Thyroid gland (tissue), 4 donors: ENCODE data around the gene SYNM.
"Not testable (repeated sequence)": the region's sequence is repeated elsewhere in the genome, so short reads cannot be mapped to it uniquely, and the experiment has no call there.

Experiments used
- POLR2A ChIP-seq, 2 donors: fragments of 450-650 bp; IDR thresholded peaks; one replicate each; pipeline ENCODE4 v1.6.1; 2017; ENCODE audit warnings: antibody characterized with exemption in 2 of 2, mild to moderate bottlenecking in 2 of 2, moderate library complexity in 1 of 2
- TF ChIP-seq, protein P1 (sequence below), 6 experiments: fragments of 200-600 bp in 3 of 6; fragments of 450-650 bp in 3 of 6; sonication (generic) in 3 of 6; IDR thresholded peaks; one replicate each; pipeline ENCODE4 v1.5.1; 2016 to 2019; ENCODE audit warnings: antibody characterized with exemption in 6 of 6, mild to moderate bottlenecking in 2 of 6, inconsistent platforms in 1 of 6, moderate library complexity in 1 of 6

DNA sequence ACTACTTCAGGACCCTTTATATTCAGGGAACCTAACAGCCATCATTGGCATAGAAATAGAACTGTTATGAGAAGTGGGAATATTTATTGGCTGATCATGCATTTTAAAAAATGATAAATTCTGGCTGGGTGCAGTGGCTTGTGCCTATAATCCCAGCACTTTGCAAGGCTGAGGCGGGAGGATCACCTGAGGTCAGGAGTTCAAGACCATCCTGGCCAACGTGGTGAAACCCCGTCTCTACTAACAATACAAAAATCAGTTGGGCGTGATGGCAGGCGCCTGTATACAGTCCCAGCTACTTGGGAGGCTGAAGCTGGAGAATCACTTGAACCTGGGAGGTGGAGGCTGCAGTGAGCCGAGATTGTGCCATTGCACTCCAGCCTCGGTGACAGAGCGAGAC is 6.8 kb downstream of the SYNM start:
- TF ChIP-seq, protein P1, sequence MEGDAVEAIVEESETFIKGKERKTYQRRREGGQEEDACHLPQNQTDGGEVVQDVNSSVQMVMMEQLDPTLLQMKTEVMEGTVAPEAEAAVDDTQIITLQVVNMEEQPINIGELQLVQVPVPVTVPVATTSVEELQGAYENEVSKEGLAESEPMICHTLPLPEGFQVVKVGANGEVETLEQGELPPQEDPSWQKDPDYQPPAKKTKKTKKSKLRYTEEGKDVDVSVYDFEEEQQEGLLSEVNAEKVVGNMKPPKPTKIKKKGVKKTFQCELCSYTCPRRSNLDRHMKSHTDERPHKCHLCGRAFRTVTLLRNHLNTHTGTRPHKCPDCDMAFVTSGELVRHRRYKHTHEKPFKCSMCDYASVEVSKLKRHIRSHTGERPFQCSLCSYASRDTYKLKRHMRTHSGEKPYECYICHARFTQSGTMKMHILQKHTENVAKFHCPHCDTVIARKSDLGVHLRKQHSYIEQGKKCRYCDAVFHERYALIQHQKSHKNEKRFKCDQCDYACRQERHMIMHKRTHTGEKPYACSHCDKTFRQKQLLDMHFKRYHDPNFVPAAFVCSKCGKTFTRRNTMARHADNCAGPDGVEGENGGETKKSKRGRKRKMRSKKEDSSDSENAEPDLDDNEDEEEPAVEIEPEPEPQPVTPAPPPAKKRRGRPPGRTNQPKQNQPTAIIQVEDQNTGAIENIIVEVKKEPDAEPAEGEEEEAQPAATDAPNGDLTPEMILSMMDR (IDR thresholded peaks at IDR 0.05): not testable (repeated sequence)
- not testable (repeated sequence) for TF ChIP-seq POLR2A (IDR thresholded peaks at IDR 0.05)
